Measurements from ENCODE around the gene BMP8B.

- TF ChIP-seq CTCF (IDR thresholded peaks at IDR 0.05; ENCODE audit: insufficient read depth, low read length, poor library complexity, severe bottlenecking) = no peak
- TF ChIP-seq EZH2phosphoT487 (conservative IDR thresholded peaks at IDR 0.05; ENCODE audit: low read length) = no peak
Measured at GRCh38 chr1:39757501-39757900, 31.2 kb downstream of the BMP8B start.

Measured in SU-DHL-6 (cell line).